HL-60 (cell line): Measurements from ENCODE around the gene HIF1A.

Experiments
- POLR2AphosphoS5 ChIP-seq: IDR thresholded peaks from 2 replicates; pipeline ENCODE4 v1.6.1; 2012; ENCODE audit warnings: low read depth
- REST ChIP-seq: IDR thresholded peaks from 2 replicates; pipeline ENCODE4 v1.6.1; 2012; ENCODE audit warnings: low read depth; ENCODE audit not compliant: insufficient replicate concordance
- SPI1 ChIP-seq: IDR thresholded peaks from 2 replicates; pipeline ENCODE4 v1.6.1; 2012; ENCODE audit warnings: low read depth, mild to moderate bottlenecking, borderline replicate concordance
- TF ChIP-seq, protein P1 (sequence below): IDR thresholded peaks from one replicate; pipeline ENCODE4 v1.5.1; 2011; ENCODE audit warnings: low read length, control low read depth, inconsistent platforms; ENCODE audit not compliant: insufficient read depth

- TF ChIP-seq, protein P1, sequence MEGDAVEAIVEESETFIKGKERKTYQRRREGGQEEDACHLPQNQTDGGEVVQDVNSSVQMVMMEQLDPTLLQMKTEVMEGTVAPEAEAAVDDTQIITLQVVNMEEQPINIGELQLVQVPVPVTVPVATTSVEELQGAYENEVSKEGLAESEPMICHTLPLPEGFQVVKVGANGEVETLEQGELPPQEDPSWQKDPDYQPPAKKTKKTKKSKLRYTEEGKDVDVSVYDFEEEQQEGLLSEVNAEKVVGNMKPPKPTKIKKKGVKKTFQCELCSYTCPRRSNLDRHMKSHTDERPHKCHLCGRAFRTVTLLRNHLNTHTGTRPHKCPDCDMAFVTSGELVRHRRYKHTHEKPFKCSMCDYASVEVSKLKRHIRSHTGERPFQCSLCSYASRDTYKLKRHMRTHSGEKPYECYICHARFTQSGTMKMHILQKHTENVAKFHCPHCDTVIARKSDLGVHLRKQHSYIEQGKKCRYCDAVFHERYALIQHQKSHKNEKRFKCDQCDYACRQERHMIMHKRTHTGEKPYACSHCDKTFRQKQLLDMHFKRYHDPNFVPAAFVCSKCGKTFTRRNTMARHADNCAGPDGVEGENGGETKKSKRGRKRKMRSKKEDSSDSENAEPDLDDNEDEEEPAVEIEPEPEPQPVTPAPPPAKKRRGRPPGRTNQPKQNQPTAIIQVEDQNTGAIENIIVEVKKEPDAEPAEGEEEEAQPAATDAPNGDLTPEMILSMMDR: no peak
- TF ChIP-seq REST (no peak), POLR2AphosphoS5 (no peak), SPI1 (no peak)
These were observed 51.6 kb downstream of the HIF1A start for GRCh38 chr14:61746881-61747280.
